Vagina (tissue), 2 donors: ENCODE data around the gene XIRP2.

Source experiments
- CTCF ChIP-seq, 3 experiments: fragments of 450-650 bp in 2 of 3; fragments of 200-600 bp in 1 of 3; sonication (generic) in 1 of 3; IDR thresholded peaks; one replicate each; pipeline ENCODE4 v1.5.1; 2017 to 2019; ENCODE audit warnings: antibody characterized with exemption in 3 of 3, mild to moderate bottlenecking in 2 of 3, moderate library complexity in 2 of 3
- POLR2A ChIP-seq, 2 donors: fragments of 450-650 bp; IDR thresholded peaks; one replicate each; pipeline ENCODE4 v1.6.1; 2017; ENCODE audit warnings: antibody characterized with exemption in 2 of 2, mild to moderate bottlenecking in 2 of 2, moderate library complexity in 2 of 2
- POLR2AphosphoS5 ChIP-seq, 2 donors: sonication (generic); formaldehyde crosslinking; IDR thresholded peaks; one replicate each; pipeline ENCODE4 v1.9.0; 2017; ENCODE audit warnings: antibody characterized with exemption in 2 of 2, mild to moderate bottlenecking in 2 of 2, low read depth in 1 of 2; ENCODE audit not compliant: insufficient read depth in 1 of 2

GRCh38 chr2:167209784-167210183 lies 321.5 kb downstream of the XIRP2 start:
- TF ChIP-seq CTCF (IDR thresholded peaks at IDR 0.05) (no peak), POLR2A (IDR thresholded peaks at IDR 0.05) (no peak), POLR2AphosphoS5 (IDR thresholded peaks at IDR 0.05; ENCODE audit: insufficient read depth in 1 of 2, low read depth in 1 of 2) (no peak)
